ENCODE results near the gene DNAJC27. TPM values are rescaled to one million over a fixed set of nuclear protein-coding genes. Genes with fewer than 3 reads are reported as not detected.
A peak's percentile ranks its signal among the peaks of the same experiment; 100 is the strongest.

The DNAJC27 gene
- polyA plus RNA-seq, 3 donors from 2014 or later, result 2.1 to 4.9 (median 2.2) TPM

DNA sequence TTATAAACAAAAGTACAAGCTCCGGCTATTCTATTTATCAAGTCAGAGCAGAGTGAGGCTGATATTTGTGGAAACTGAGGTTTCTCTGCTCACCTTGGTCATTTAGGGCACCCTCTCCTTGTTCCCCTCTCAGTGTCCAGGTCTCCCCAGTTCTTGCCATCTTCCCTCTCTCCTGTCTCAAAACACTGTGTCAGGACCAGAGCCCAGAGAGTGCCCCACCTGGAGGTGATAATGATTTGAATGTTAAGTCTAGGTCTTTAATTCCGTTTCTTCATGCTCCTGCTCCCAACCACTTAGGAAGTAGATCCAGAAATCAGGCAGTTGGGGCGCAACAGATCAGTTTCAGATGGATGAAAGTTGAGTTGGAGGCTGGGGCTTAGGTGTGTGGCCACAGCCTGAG, 42.5 kb downstream of the DNAJC27 start:
- H3K36me3 Mint-ChIP-seq, result no peaks in the 10 kb centered on the region
- no peaks in the 10 kb centered on the region for H3K9me3 Mint-ChIP-seq
- DNase-seq, result no peak
- peaks cover 7 to 8% of the 10 kb centered on the region in 2 donors for H3K4me1 Mint-ChIP-seq
- no peak overlapping the region for H3K4me3 Mint-ChIP-seq
- no peak overlapping the region for H3K27ac Mint-ChIP-seq
- peaks cover 0 to 3% (median 2%) of the 10 kb centered on the region in 3 donors for H3K27me3 Mint-ChIP-seq (ENCODE audit: low read depth in 3 of 3)

DNA sequence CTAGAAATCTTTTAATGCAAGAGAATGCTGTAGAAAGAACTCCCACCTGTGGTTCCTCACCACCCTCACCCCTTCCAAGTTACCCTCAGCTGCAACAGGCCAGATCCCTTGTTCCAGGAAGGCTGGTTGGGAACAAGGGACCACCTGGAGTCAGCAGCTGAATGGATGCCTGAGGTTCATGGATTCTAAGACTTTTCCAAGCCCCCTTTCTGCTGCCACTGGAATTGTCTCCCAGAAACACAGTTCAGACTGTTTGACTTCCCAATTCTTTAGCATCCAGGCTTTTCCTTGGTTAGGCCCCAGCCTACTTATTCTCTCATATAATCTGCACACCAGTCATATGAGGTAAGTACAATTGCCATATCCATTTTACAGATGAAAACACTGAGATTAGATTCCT, 43.7 kb downstream of the DNAJC27 start:
- peaks cover 2 to 6% (median 2%) of the 10 kb centered on the region in 3 donors for H3K27me3 Mint-ChIP-seq (ENCODE audit: low read depth in 3 of 3)
- no peak for DNase-seq
- no peak overlapping the region for H3K27ac Mint-ChIP-seq
- H3K4me1 Mint-ChIP-seq, result peaks cover 7 to 8% of the 10 kb centered on the region in 2 donors
- H3K36me3 Mint-ChIP-seq, result no peaks in the 10 kb centered on the region
- peak overlapping the region in 1 of 5 donors; percentile 12 for H3K4me3 Mint-ChIP-seq
- H3K9me3 Mint-ChIP-seq, result no peaks in the 10 kb centered on the region

DNA sequence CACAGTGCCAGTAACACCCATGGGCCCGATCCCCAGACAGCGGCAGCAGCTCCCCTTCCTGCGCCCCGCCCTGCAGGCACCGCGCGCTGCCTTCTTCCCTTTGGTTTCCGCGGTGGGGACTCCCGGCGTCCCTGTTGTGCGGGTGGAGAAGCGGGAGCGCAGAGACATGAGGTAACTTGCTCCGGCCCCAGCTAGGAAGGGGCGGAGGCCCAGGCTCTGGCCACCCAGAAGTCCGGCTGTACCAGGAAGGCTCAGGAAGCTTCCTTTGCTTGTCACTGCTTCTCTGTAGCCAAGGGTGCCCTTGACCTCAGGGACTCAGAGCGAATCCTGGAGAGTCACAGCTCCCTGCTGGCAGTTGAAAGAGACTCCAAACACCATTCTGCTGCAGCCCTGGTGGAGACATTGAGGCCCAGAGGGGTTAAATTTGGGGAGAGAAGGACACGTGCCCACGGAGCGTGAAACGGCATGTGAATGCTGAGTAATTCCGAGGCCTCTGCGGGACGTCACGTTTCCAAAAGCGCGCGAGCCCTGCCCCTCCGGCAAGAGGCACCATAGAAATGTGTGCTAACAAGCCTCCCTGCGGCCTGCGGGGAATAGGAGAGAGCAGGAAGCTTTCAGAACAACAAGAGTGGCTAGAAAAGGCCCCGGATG, 45.0 kb downstream of the DNAJC27 start:
- DNase-seq, result peak in 1 of 3 donors; percentile 24
- Mint-ChIP-seq H3K27me3 (ENCODE audit: low read depth in 3 of 3) (peaks cover 2 to 6% (median 2%) of the 10 kb centered on the region in 3 donors), H3K36me3 (no peaks in the 10 kb centered on the region), H3K4me3 (peak overlapping the region in 1 of 5 donors; percentile 66), H3K4me1 (peaks cover 7 to 8% of the 10 kb centered on the region in 2 donors), H3K27ac (peak overlapping the region in 3 of 6 donors; percentile 4 to 37 (median 19)), H3K9me3 (no peaks in the 10 kb centered on the region)

GRCh38 chr2:24926220-24926601, 45.5 kb downstream of the DNAJC27 start:
- no peak for DNase-seq
- Mint-ChIP-seq H3K27ac (no peak overlapping the region), H3K4me1 (peaks cover 7 to 8% of the 10 kb centered on the region in 2 donors), H3K27me3 (ENCODE audit: low read depth in 3 of 3) (peaks cover 2 to 6% (median 2%) of the 10 kb centered on the region in 3 donors), H3K36me3 (no peaks in the 10 kb centered on the region), H3K4me3 (peak overlapping the region in 1 of 5 donors; percentile 66), H3K9me3 (no peaks in the 10 kb centered on the region)

DNA sequence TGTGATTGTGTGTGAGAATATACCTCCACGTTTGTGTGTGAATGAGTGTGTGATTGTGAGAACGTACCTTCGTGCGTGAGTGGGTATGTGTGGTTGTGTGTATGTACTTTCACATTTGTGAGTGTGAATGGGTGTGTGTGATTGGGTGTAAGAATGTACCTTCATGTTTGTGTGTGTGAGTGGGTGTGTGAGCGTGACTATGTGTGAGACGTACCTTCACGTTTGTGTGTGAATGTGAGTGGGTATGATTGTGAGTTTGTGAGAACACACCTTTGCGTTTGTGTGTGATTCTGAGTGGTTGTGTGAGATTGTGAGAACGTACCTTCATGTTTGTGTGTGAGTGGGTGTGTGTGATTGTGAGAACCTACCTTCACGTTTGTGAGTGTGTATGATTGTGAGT, 45.9 kb downstream of the DNAJC27 start:
- Mint-ChIP-seq H3K27ac (no peak overlapping the region), H3K9me3 (no peaks in the 10 kb centered on the region), H3K36me3 (no peaks in the 10 kb centered on the region), H3K27me3 (ENCODE audit: low read depth in 3 of 3) (peaks cover 0 to 7% (median 2%) of the 10 kb centered on the region in 3 donors), H3K4me1 (peaks cover 7 to 8% of the 10 kb centered on the region in 2 donors), H3K4me3 (no peak overlapping the region)
- DNase-seq, result no peak

DNA sequence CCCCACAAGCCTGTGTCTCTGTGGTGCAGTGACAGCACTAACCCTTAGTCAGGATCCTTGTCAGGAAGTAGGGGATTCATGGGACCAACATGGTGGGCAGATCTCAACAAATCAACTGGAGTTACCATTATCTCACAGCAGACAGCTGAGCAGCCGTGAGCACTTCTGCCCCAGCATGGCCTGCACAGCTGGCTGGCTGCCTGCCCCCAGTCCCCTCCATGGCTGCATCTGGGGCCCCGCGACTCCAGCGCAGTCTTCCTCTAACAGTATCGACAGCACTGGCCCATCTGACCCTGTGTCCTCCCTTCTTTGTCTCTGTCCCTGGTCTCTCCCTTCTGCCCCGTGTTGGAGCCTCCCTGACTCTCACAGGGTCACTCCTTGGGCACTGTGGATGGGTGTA, 47.0 kb downstream of the DNAJC27 start:
- no peaks in the 10 kb centered on the region for H3K9me3 Mint-ChIP-seq
- no peak for DNase-seq
- no peak overlapping the region for H3K27ac Mint-ChIP-seq
- no peak overlapping the region for H3K4me3 Mint-ChIP-seq
- H3K36me3 Mint-ChIP-seq, result no peaks in the 10 kb centered on the region
- H3K27me3 Mint-ChIP-seq (ENCODE audit: low read depth in 3 of 3), result peaks cover 0 to 8% (median 2%) of the 10 kb centered on the region in 3 donors
- H3K4me1 Mint-ChIP-seq, result peaks cover 6 to 8% of the 10 kb centered on the region in 2 donors

DNA sequence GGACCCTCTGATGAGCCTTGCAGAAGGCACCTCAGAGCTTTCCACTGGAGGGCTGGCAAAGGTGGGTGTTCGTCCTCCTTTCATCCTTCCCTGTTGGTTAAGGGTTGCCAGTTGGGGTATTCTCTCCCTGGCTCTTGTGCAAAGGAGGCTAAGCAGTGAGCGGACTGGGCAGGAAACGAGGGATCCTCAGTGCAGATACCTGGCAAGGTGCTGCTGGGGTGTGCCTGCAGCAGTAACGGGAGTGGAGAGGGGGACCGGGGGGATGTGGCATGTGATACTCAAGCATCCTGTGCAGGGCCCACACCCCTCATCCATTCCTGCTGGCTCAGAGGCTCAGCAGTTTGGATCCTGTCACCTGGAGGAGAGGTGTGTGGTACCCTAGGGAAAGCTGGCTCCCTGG, 47.5 kb downstream of the DNAJC27 start:
- Mint-ChIP-seq H3K27me3 (ENCODE audit: low read depth in 3 of 3) (peaks cover under 1 to 7% (median 3%) of the 10 kb centered on the region in 3 donors), H3K9me3 (no peaks in the 10 kb centered on the region), H3K36me3 (no peaks in the 10 kb centered on the region), H3K4me1 (peaks cover 8 to 11% of the 10 kb centered on the region in 2 donors), H3K27ac (no peak overlapping the region), H3K4me3 (no peak overlapping the region)
- DNase-seq, result no peak

GRCh38 chr2:24923106-24923505, 48.6 kb downstream of the DNAJC27 start:
- Mint-ChIP-seq H3K27ac (no peak overlapping the region), H3K4me3 (no peak overlapping the region)

GRCh38 chr2:24922556-24922955, 49.2 kb downstream of the DNAJC27 start:
- Mint-ChIP-seq H3K9me3 (no peaks in the 10 kb centered on the region), H3K4me3 (peak overlapping the region in 1 of 5 donors; percentile 28), H3K27ac (no peak overlapping the region), H3K27me3 (ENCODE audit: low read depth in 3 of 3) (peaks cover 6 to 12% (median 6%) of the 10 kb centered on the region in 3 donors), H3K4me1 (peaks cover 21 to 23% of the 10 kb centered on the region in 2 donors), H3K36me3 (no peaks in the 10 kb centered on the region)
- no peak for DNase-seq

More at GRCh38 chr2:24923106-24923505, 48.6 kb downstream of the DNAJC27 start:
- Mint-ChIP-seq H3K9me3 (no peaks in the 10 kb centered on the region), H3K27me3 (ENCODE audit: low read depth in 3 of 3) (peaks cover 6 to 12% (median 6%) of the 10 kb centered on the region in 3 donors), H3K4me1 (peaks cover 17 to 18% of the 10 kb centered on the region in 2 donors), H3K36me3 (no peaks in the 10 kb centered on the region)
- DNase-seq, result no peak

DNA sequence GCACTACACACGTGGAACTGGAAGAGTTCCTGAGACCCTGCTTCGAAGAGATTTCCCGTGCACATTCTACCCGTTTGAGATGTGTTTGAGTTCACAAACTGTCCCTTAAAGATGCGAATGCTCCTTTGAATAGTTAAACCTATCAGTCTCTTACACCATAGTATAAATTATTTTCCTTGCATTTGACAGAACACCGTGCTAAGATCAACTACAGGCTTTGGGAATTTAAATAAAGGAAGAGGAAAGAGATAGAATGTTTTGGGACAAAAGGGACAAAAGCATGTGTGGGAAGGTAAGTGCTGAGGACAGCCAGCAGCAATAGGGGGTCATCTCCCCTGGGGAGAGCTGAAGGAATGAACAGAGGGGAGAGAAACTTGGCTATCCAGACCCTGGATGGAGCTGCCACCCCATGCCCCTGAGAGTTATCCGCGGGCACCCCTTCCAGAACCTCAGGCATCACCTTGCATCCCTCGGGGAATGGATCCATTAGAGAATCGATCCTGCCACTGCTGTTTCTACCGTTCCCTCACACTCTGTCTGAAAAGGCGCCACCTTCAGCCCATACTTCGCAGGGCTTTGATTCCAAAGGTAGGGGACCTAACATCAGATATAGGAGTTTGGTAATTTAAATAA, 50.8 kb downstream of the DNAJC27 start:
- Mint-ChIP-seq H3K36me3 (no peaks in the 10 kb centered on the region), H3K27ac (peak overlapping the region in 3 of 6 donors; percentile 36 to 68 (median 65)), H3K4me3 (peak overlapping the region; percentile 69 to 84 (median 80)), H3K9me3 (no peaks in the 10 kb centered on the region), H3K27me3 (ENCODE audit: low read depth in 3 of 3) (peaks cover 6 to 12% (median 8%) of the 10 kb centered on the region in 3 donors), H3K4me1 (peaks cover 29 to 30% of the 10 kb centered on the region in 2 donors)
- no peak for DNase-seq

DNA sequence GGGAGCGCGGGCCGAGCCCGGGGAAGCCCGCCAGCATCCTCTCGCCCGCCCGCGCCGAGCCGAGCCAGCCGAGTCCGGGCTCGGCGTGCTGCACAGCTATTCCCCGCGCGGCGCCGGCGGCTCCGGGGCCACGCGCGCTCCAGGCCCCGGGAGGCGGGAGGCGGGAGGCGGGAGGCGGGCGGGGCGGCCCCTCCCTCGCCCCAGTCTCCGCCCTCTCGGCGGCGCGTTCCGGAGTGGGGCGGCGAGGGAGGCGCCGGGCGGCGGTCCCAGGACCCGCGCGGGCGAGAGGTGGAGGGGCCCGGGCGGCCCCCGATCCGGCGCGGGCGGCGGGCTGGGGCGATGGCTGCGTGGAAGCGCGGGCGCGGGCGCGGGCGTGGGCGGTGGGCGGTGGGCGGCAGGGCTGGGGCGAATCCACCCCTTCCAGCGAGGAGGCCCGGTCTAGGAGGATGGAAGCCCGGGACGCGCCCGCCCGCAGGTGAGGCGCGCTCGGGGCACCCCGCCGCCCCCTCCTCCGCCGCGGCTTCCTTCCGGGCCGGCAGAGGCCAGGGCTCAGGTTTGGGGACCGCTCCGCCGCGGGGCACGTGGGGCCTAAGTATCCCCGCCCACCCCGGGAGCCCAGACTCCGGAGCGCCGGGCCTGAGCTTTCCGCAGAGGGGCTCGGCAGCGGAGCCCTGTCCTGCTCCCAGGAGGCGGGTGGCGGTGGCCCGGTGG, 51.5 kb downstream of the DNAJC27 start, which contains the start of gene ADCY3:
Gene ADCY3 (minus strand): TSS at position 140 of the 711 bp plus-strand sequence. CDS start 1,250 bp downstream, outside the sequence.
- H3K27ac Mint-ChIP-seq, result peak within 1 kb of the TSS; percentile 18 to 91 (median 86)
- no peaks in the 10 kb centered on the region for H3K9me3 Mint-ChIP-seq
- H3K27me3 Mint-ChIP-seq (ENCODE audit: low read depth in 3 of 3), result peaks cover 6 to 12% (median 8%) of the 10 kb centered on the region in 3 donors
- H3K4me1 Mint-ChIP-seq, result peaks cover 29 to 30% of the 10 kb centered on the region in 2 donors
- peak within 1 kb of the TSS; percentile 85 to 93 (median 92) for H3K4me3 Mint-ChIP-seq
- DNase-seq, result peak; percentile 58 to 60 (median 59)
- H3K36me3 Mint-ChIP-seq, result no peaks in the 10 kb centered on the region

DNA sequence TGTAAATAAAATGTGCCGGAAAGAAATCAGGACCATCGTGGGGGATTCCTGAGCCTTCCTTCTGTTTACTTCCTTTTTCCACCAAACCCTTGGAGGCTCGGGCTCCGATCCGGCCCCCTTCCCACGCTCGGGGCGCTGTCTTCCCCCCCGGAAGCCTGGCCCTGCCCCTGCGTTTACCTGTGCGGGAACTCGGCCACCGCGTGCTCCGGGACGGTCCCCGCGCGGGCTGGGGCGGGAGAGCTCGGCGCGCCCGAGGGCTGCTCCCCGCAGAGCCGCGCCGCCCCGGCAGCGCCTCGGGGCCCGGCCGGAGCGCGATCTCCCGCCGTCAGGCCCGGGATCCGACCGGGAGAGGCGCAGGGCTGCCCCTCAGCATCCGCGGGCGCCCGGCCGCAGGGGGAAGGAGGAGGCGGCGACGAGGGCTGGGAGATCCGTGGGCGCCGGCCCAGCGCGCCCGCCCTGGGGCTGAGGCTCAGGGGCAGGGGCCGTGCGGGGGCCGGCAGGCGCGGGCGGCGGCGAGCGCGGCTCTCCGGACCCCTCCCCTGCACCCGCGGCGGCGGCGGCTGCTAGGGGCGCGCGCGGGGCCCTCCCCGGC, 52.2 kb downstream of the DNAJC27 start:
- DNase-seq, result no peak
- peak overlapping the region; percentile 18 to 91 (median 86) for H3K27ac Mint-ChIP-seq
- H3K4me3 Mint-ChIP-seq, result peak overlapping the region; percentile 85 to 93 (median 92)
- no peaks in the 10 kb centered on the region for H3K9me3 Mint-ChIP-seq
- H3K4me1 Mint-ChIP-seq, result peaks cover 29 to 30% of the 10 kb centered on the region in 2 donors
- H3K36me3 Mint-ChIP-seq, result no peaks in the 10 kb centered on the region
- peaks cover 6 to 12% (median 8%) of the 10 kb centered on the region in 3 donors for H3K27me3 Mint-ChIP-seq (ENCODE audit: low read depth in 3 of 3)

- peak overlapping the region; percentile 85 to 93 (median 92) for H3K4me3 Mint-ChIP-seq
- peak; percentile 60 to 73 (median 71) for DNase-seq
- H3K9me3 Mint-ChIP-seq, result no peaks in the 10 kb centered on the region
- peak overlapping the region; percentile 18 to 91 (median 86) for H3K27ac Mint-ChIP-seq
- peaks cover 6 to 12% (median 8%) of the 10 kb centered on the region in 3 donors for H3K27me3 Mint-ChIP-seq (ENCODE audit: low read depth in 3 of 3)
- H3K4me1 Mint-ChIP-seq, result peaks cover 29 to 30% of the 10 kb centered on the region in 2 donors
- H3K36me3 Mint-ChIP-seq, result no peaks in the 10 kb centered on the region
These were observed 52.7 kb downstream of the DNAJC27 start for GRCh38 chr2:24919037-24919505.
